GM19025 (cell line): ENCODE results near the gene PRTN3.

Experiments used
- ATAC-seq: cut with Tn5 transposase; IDR thresholded peaks from one replicate; pipeline ENCODE4 v1.9.1; 2021; ENCODE audit warnings: mild to moderate bottlenecking, low read depth, moderate library complexity; ENCODE audit not compliant: unreplicated experiment

PRTN3 gene

DNA sequence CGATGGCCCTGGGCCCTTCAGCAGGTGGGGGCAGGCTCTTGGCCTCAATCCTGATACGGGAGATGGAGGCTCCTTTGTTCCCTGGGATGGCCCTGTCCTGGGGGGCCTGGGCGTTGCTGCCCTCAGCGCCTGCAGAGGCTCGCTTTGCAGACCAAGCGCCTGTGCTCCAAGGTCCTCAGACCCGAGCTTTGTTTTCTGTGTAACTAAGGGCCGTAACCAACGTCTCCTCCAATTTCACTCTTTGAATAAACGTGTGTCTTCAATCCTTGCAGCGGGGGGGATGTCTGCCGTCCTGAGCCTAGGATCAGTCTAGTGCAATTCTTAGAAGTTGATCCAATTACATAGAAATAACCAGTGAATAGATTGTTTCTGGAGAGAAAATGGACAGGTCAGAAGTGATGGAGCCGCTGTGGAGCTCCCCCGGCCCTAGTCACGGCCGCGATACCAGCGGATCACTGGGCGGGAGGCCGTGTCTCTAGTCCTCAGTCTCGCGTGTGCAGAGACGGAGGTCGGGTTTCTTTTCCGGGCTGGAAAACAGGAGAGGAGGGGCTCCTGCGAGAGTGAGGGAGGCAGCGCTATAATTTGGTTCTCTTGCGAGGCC, 38.2 kb upstream of the PRTN3 start:
- no peak for ATAC-seq

GRCh38 chr19:803099-803561, 37.7 kb upstream of the PRTN3 start:
- ATAC-seq: no peak

- no peak for ATAC-seq
These were observed 36.9 kb upstream of the PRTN3 start for GRCh38 chr19:803686-804418.

GRCh38 chr19:804419-805165, 36.2 kb upstream of the PRTN3 start:
- no peak for ATAC-seq

- ATAC-seq: no peak
These were observed 35.6 kb upstream of the PRTN3 start for GRCh38 chr19:805166-805551.

GRCh38 chr19:805600-806550, 34.9 kb upstream of the PRTN3 start:
- ATAC-seq: no peak

DNA sequence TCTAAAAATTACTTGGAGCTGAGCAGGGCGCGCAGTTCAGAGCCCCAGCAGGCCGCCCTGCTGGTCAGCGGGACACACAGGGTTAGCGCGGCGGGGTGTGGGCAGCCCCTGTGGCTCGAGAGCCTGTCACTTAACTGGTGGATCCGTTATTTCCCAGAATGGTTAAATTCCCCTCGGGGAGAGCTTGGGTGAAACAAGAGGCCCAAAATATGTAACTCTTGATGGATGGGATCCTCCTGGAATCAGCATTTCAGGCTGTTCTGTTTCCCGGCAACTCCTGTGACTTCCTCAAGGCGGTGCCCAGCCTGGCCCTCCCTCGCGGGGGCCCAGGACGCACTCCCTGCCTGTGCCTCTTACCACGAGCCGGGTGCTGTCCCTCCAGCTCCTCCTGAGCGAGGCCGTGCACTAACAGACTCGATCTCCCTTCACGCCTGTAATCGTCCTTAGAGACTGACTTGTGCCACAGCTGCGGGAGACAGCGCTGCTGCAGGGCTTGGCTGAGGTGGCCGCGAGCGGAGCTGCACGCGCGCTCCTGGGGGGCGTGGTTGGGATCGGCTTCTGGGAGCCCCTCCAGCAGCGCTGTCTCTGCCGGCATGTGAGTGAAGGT, 33.9 kb upstream of the PRTN3 start:
- no peak for ATAC-seq

- no peak for ATAC-seq
These were observed 33.0 kb upstream of the PRTN3 start for GRCh38 chr19:807627-808422.

DNA sequence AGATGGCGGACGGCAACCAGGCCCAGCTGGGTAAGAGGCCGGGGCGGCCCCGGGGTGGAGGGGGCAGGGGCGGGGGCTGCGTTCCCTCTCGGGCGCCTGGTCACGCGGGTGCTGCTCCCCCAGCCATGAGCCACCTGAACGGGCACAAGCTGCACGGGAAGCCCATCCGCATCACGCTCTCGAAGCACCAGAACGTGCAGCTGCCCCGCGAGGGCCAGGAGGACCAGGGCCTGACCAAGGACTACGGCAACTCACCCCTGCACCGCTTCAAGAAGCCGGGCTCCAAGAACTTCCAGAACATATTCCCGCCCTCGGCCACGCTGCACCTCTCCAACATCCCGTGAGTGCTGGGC, 32.4 kb upstream of the PRTN3 start:
- no peak for ATAC-seq

DNA sequence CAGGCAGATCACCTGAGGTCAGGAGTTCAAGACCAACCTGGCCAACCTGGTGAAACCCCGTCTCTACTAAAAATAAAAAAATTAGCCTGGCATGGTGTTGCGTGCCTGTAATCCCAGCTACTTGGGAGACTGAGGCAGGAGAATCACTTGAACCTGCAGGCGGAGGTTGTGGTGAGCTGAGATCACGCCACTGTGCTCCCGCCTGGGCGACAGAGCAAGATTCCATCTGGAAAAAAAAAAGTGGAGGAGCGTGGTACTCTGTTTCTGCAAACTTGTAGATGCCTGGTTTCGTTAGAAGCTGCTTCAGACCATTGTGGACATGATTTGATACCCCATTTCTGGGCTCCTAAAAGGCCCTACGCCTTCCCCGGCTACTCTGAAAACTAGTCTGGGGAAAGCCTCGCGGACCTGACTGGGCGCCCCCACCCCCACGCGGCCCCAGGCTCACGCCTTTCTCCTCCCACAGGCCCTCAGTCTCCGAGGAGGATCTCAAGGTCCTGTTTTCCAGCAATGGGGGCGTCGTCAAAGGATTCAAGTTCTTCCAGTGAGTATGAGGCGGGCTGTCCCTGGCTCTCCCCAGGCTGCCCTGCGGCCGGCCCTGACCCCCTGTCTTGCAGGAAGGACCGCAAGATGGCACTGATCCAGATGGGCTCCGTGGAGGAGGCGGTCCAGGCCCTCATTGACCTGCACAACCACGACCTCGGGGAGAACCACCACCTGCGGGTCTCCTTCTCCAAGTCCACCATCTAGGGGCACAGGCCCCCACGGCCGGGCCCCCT, 30.5 kb upstream of the PRTN3 start:
- no peak for ATAC-seq

- ATAC-seq: no peak
These were observed 29.8 kb upstream of the PRTN3 start for GRCh38 chr19:810883-811489.

- no peak for ATAC-seq
These were observed 29.2 kb upstream of the PRTN3 start for GRCh38 chr19:811506-812048.

DNA sequence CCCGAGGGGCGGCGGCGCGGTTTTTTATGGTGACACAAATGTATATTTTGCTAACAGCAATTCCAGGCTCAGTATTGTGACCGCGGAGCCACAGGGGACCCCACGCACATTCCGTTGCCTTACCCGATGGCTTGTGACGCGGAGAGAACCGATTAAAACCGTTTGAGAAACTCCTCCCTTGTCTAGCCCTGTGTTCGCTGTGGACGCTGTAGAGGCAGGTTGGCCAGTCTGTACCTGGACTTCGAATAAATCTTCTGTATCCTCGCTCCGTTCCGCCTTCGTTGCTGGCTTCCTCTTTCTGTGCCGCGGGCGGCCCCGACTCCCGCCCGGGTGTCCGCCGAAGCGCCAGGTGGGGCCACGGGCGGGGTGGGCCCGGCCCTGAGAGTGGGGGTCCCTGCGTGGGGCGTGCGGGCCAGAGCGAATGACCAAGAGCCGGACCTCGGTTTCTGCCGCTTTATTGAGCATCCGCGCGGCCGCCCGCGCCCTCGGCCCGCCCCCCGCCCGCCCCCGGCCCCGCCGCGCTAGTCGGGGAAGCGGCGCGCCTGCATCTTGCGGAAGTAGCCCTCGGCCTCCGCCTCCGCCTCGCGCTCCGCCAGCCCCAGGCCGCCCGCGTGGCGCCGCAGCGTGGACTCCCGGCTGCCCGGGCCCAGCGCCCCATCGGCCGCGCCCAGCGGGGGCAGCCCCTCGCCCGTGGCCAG, 28.6 kb upstream of the PRTN3 start:
- no peak for ATAC-seq

DNA sequence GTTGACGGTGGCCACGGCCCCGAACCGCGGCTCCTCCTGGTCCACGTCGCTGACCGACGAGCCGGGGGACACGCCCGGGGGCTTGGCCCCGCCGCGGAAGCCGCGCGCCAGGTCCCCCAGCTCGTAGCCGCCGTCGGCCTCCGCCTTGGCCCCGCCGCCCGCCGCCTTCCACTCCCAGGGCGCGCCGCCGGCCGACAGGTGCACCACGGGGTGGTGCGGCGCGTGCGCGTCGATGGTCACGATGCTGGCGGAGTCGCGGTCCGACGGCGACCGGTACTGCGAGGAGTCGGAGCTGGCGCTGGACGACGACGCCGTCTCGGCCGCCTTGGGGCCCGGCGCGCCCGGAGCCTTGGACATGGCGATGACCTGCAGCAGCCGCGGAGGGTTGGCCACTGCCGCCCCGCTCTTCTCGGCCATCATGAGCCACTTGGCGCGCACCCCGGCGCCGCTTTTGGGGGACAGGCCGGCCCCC, 28.0 kb upstream of the PRTN3 start:
- ATAC-seq: no peak

DNA sequence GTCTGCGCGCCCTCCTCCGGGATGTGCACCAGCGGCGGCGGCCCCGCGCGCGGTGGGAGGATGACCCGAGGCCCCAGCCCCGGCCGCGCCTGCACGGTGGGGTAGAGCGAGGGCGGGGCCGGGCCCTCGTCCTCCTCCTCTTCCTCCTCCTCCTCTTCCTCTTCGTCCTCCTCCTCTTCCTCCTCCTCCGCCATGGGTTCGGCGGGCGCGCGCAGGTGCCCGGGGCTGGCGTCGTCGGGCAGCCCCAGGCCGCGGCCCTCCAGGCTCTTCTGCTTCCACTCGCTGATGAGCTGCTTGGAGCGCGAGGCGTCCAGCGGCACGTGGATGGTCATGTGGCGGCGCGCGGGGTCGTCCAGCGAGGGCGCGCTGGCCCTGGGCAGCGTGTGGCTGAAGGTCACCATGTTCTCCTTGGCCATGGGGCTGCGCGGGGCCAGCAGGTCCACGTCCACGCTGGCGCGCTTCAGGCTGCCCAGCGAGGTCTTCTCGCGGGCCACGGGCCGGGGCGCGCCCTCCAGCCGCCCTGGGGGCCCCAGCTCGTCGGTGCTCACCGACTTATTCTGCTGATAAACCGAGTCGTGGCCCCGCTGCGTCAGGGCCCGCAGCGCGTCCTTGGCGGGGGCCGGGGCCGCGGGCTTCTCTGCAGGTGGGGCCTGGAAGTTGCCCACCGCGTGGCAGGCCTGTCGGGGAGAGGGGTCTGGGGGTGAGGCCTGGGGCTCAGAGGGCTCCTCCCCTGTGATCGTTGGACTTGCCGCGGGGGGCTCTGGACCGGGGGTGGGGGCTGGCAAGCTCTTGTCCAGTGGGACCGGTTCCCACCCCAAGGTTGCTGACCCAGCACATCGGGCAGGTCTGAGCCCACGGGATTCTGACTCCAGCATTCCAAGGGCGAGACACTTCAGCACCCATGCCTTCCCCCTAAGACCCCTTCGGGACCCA, 27.3 kb upstream of the PRTN3 start:
- ATAC-seq: no peak
